Fibroblast of the aortic adventitia (primary cell): ENCODE results near the gene WASF3. TPM values are rescaled to one million over a fixed set of nuclear protein-coding genes. Genes with fewer than 3 reads are reported as not detected.
"Not testable (repeated sequence)": the region's sequence is repeated elsewhere in the genome, so short reads cannot be mapped to it uniquely, and the experiment has no call there.

Experiments used
- DNase-seq: peaks from one replicate; pipeline ENCODE4 v3.0.0-alpha.2; 2010; ENCODE audit warnings: low read depth
- H3K4me3 ChIP-seq: 2 replicates; pipeline ENCODE4 v1.5.1; 2011; ENCODE audit warnings: low read depth, mild to moderate bottlenecking, control low read depth, low read length, moderate library complexity
- total RNA-seq: library from RNA; depleted of rRNA; stranded (reverse); fragments of >200 nt; gene quantifications from 2 replicates; pipeline ENCODE4 v1.2.3, GENCODE V29; 2012; ENCODE audit warnings: low replicate concordance
- TF ChIP-seq, protein P1 (sequence below): IDR thresholded peaks from 2 replicates; pipeline ENCODE4 v1.5.1; 2011; ENCODE audit warnings: mild to moderate bottlenecking, low read length, control low read depth, inconsistent platforms; ENCODE audit not compliant: insufficient read depth

The WASF3 gene
- total RNA-seq, 1 donor = 13.5 TPM

DNA sequence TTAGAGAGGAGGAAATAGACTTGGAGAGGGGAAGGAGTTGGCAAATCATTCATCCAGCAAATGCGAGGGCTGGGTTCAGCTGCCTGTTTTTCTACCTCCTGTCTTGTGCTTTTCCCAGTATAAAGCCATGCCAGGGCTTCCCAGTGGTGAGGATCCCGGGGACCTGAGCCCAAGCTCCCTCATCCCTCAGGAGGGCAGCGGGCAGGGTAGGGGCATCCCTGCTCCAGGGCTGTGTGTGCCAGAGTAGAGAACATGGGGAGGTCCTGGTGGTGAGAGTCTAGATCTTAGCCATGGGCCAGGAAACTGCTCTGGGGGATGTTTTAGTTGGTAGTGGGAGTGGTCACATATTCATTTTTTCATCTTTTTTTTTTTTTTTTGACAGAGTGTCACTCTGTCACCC, 159.5 kb downstream of the WASF3 start:
- DNase-seq = no peak
- no peak overlapping the region for H3K4me3 ChIP-seq
- TF ChIP-seq, protein P1, sequence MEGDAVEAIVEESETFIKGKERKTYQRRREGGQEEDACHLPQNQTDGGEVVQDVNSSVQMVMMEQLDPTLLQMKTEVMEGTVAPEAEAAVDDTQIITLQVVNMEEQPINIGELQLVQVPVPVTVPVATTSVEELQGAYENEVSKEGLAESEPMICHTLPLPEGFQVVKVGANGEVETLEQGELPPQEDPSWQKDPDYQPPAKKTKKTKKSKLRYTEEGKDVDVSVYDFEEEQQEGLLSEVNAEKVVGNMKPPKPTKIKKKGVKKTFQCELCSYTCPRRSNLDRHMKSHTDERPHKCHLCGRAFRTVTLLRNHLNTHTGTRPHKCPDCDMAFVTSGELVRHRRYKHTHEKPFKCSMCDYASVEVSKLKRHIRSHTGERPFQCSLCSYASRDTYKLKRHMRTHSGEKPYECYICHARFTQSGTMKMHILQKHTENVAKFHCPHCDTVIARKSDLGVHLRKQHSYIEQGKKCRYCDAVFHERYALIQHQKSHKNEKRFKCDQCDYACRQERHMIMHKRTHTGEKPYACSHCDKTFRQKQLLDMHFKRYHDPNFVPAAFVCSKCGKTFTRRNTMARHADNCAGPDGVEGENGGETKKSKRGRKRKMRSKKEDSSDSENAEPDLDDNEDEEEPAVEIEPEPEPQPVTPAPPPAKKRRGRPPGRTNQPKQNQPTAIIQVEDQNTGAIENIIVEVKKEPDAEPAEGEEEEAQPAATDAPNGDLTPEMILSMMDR = no peak

DNA sequence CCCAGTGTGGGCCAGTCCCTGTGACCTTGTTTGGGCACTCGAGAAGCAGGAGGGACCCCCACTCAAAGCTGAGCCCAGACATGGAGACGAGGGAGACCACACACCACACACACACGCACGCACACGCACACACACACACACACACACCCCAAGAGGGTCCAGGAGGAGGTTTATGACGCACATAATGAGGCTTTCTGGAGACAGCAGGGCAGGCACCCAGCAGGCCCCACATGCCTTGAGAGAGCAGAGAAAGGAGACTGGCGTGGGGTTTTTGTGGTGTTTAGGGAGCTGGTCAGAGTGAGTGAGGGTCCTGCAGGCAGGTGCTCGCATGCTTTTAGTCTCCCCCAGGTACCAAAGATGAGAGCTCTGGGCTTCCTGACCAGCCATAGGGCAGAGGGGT, 160.7 kb downstream of the WASF3 start:
- DNase-seq = no peak
- TF ChIP-seq, protein P1 = no peak
- H3K4me3 ChIP-seq = no peak overlapping the region

DNA sequence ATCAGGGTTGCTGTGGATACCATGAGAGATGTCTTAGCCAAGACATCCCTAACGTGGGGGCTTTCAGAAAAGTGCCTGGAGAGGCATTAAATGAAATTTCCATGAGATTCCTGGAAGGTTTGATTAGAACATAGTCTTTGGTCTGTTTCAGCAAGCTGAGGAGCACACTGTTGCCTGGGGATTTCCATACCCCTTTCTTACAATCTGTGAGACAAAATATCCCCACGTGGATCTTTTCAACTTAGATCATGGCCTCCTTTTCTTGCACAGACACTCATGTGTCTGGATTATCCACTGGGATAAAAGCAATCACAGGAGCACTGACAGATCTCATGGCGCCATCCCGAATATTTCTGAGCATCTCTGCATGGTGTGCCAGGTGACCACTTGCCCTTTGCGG, 161.4 kb downstream of the WASF3 start:
- TF ChIP-seq, protein P1 = no peak
- H3K4me3 ChIP-seq = no peak overlapping the region
- DNase-seq = no peak

DNA sequence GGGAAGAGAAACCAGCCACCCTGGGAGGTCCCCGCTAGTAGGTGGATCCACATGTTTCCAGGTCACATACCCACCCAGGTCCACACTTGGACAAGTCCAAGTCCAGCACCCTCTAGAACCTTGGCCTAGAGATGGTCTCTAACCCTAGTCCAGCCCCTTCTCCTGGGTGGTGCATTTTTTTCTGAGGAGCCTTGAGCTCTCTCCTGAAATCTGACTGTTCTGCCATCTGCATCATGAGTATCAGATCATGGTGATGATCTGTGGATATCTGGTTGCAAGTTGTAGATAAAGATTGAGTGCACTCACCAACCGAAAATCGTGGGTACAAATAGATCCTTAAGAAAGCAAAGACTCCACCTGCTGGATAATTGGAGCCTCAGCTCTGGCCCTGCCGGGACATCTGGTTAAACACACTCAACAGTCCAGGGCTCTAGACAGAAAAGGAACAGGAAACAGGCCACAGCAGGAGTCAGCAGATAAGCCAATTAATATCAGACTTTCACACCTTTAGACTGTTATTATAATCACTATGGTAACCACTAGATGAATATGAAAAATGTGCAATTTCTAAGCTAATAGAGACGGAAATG, 162.0 kb downstream of the WASF3 start:
- DNase-seq = peak; percentile 4
- H3K4me3 ChIP-seq = no peak overlapping the region
- TF ChIP-seq, protein P1 = peak; percentile 19

DNA sequence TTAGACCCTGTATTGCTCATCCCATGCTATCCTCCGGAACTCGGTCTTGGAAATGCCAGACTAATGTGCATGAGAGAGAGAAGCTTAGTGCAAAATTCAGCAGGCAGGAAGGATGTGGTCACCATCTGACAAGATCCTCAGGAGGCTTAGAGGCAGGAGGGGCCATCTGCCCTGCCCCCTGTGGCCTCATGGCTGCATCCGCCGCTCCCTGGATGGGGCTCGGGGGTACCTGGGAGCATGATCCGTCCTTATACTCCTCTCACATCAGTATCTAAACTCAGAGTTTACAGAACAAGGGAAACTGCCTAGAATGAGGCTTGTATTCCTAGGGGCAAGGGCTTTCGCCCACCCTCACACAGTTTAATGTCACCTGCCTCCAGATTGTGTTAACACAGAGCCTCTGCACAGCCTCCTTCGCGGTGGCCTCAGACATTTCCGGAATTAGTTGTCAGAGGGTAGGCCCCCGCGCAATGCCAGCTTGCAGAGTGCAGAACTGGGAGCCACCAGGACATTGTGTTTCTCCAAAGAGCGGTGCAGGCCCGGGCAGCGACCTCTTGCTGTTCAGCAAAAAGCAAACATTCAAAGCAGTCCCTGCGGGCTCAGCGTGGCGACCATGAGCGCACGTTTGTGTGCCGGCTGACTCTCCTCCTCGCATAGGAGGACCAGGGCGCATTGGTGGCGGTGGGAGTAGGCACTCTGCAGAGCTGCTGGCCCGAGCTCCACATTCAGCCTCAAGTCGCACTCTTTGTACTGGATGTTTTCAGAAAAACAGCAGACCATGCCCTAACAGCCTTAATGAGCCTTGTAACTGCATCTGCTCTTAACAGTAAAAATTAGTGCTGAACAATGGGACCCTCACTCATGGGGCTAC, 164.0 kb downstream of the WASF3 start:
- TF ChIP-seq, protein P1 = no peak
- H3K4me3 ChIP-seq = no peak overlapping the region
- DNase-seq = no peak

DNA sequence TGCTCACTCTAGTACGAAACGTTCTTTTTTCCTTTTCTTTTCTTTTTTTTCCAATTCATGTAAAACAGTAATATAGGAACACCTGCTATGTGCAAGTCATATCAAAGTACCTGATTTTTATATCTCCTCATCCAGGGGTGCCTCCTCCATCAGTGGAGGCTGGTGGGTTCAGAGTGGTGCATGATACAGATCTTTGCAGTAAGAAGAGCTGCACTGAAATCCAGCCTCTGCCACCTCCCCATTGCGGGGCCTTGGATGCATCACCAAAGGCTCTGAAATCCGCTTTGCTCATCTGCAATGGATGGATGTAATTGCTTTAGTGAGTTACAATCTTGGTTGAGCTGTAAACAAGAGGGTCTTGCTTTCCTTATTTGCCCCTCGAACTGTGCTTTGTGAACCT, 164.8 kb downstream of the WASF3 start:
- DNase-seq = no peak
- TF ChIP-seq, protein P1 = no peak
- no peak overlapping the region for H3K4me3 ChIP-seq

DNA sequence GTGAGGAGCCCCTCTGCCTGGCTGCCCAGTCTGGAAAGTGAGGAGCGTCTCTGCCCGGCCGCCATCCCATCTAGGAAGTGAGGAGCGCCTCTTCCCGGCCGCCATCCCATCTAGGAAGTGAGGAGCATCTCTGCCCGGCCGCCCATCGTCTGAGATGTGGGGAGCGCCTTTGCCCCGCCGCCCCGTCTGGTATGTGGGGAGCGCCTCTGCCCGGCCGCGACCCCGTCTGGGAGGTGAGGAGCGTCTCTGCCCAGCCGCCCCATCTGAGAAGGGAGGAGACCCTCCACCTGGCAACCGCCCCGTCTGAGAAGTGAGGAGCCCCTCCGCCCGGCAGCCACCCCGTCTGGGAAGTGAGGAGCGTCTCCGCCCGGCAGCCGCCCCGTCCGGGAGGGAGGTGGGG, 166.1 kb downstream of the WASF3 start:
- not testable (repeated sequence) for DNase-seq

More for the DNA sequence above, 166.1 kb downstream of the WASF3 start:
- not testable (repeated sequence) for H3K4me3 ChIP-seq
